Transverse colon (tissue), 4 donors: ENCODE results near the gene NAALADL2. TPM values are rescaled to one million over a fixed set of nuclear protein-coding genes. Genes with fewer than 3 reads are reported as not detected.

Source experiments
- DNase-seq: peaks from one replicate; pipeline ENCODE4 v3.0.0-alpha.2; 2019
- H3K27ac ChIP-seq, 4 donors: fragments of 200-600 bp; sonication (generic); 2 replicates each; pipeline ENCODE4 v1.5.1; 2016 to 2018; ENCODE audit warnings: inconsistent platforms in 4 of 4
- H3K27me3 ChIP-seq: fragments of 200-600 bp; sonication (generic); 2 replicates; pipeline ENCODE4 v1.5.1; 2017; ENCODE audit warnings: inconsistent platforms
- H3K36me3 ChIP-seq, 4 donors: fragments of 200-600 bp; sonication (generic); 2 replicates each; pipeline ENCODE4 v1.5.1; 2017 to 2019; ENCODE audit warnings: inconsistent platforms in 4 of 4
- H3K4me1 ChIP-seq, 4 donors: fragments of 200-600 bp; sonication (generic); 2 replicates each; pipeline ENCODE4 v1.5.1; 2017 to 2020; ENCODE audit warnings: inconsistent platforms in 4 of 4
- H3K4me3 ChIP-seq, 4 donors: fragments of 200-600 bp; sonication (generic); 1 replicate in 1 of 4; 2 replicates in 3 of 4; pipeline versions ENCODE4 v1.5.1 to v1.6.1; 2017 to 2019; ENCODE audit warnings: inconsistent platforms in 4 of 4
- H3K9me3 ChIP-seq, 2 donors: fragments of 200-600 bp; sonication (generic); 2 replicates each; pipeline ENCODE4 v1.5.1; 2017 to 2019; ENCODE audit warnings: inconsistent platforms in 2 of 2
- EP300 ChIP-seq: sonication (generic); formaldehyde crosslinking; IDR thresholded peaks from one replicate; pipeline ENCODE4 v1.6.1; 2017; ENCODE audit warnings: antibody characterized with exemption, low read depth
- POLR2A ChIP-seq: fragments of 450-650 bp; IDR thresholded peaks from one replicate; pipeline ENCODE4 v1.6.1; 2016; ENCODE audit warnings: antibody characterized with exemption, mild to moderate bottlenecking, moderate library complexity
- POLR2AphosphoS5 ChIP-seq, 3 donors: sonication (generic); formaldehyde crosslinking; IDR thresholded peaks; one replicate each; pipeline ENCODE4 v1.6.1; 2016; ENCODE audit warnings: antibody characterized with exemption in 3 of 3
- WGBS, 2 donors: methylation state at CpG; one replicate each; pipeline ENCODE4 v1.1.5; 2018; ENCODE audit warnings: low coverage in 1 of 2; 5-methylcytosine and 5-hydroxymethylcytosine counted together
- in situ Hi-C, 4 donors: fragments of 200-750 bp; cut with MboI; loops; one replicate each; pipeline versions ENCODE4 v1.15.0 to v1.15.1; 2017; ENCODE audit warnings: low sequenced_read_pairs in 3 of 4, low pct_ligation_motif_present in 1 of 4, low pct_unique_long_range_greater_than_20kb in 1 of 4
- intact Hi-C: fragments of 100-400 bp; cut with DNase I; formaldehyde crosslinking; loops from one replicate; pipeline ENCODE4 v1.15.1; 2023; ENCODE audit warnings: low total_unique reads
- total RNA-seq, 4 donors: library from RNA; depleted of rRNA; stranded (reverse); fragments of >200 nt; gene quantifications; one replicate each; pipeline ENCODE4 v1.1.0, GENCODE V29; 2016
- TF ChIP-seq, protein P1 (sequence below), 5 experiments: fragments of 200-600 bp in 3 of 5; fragments of 450-650 bp in 2 of 5; sonication (generic) in 3 of 5; IDR thresholded peaks; 1 replicate in 2 of 5; 2 replicates in 3 of 5; pipeline ENCODE4 v1.5.1; 2016 to 2017; ENCODE audit warnings: antibody characterized with exemption in 5 of 5, inconsistent platforms in 3 of 5, mild to moderate bottlenecking in 2 of 5, moderate library complexity in 1 of 5

Gene NAALADL2
- total RNA-seq, 4 donors from 2014 or later, result 10.1 to 22.7 (median 15.1) TPM

GRCh38 chr3:175246234-175246633, 387.1 kb downstream of the NAALADL2 start:
- 69 to 71% methylated on average over 3 of the region's 3 CpGs for WGBS, 2 donors
- intact Hi-C loops, result loop anchor here (5.0 kb wide), 1 partner anchor 714 kb away; no protein-coding TSS in a partner anchor
- H3K36me3 ChIP-seq, result no peaks in the 10 kb centered on the region

GRCh38 chr3:175246766-175247165, 387.6 kb downstream of the NAALADL2 start:
- intact Hi-C loops, result loop anchor here (5.0 kb wide), 1 partner anchor 714 kb away; no protein-coding TSS in a partner anchor
- Histone ChIP-seq H3K4me3 (no peak overlapping the region), H3K36me3 (no peaks in the 10 kb centered on the region), H3K27me3 (no peaks in the 10 kb centered on the region), H3K9me3 (no peaks in the 10 kb centered on the region), H3K4me1 (no peaks in the 10 kb centered on the region), H3K27ac (no peak overlapping the region)
- in situ Hi-C loops, result no loop called here
- WGBS, 2 donors, result 19 to 50% methylated on average over 1 of the region's 1 CpG
- no peak for DNase-seq
- no peak for TF ChIP-seq EP300
- no peak for TF ChIP-seq POLR2A
- TF ChIP-seq, protein P1, sequence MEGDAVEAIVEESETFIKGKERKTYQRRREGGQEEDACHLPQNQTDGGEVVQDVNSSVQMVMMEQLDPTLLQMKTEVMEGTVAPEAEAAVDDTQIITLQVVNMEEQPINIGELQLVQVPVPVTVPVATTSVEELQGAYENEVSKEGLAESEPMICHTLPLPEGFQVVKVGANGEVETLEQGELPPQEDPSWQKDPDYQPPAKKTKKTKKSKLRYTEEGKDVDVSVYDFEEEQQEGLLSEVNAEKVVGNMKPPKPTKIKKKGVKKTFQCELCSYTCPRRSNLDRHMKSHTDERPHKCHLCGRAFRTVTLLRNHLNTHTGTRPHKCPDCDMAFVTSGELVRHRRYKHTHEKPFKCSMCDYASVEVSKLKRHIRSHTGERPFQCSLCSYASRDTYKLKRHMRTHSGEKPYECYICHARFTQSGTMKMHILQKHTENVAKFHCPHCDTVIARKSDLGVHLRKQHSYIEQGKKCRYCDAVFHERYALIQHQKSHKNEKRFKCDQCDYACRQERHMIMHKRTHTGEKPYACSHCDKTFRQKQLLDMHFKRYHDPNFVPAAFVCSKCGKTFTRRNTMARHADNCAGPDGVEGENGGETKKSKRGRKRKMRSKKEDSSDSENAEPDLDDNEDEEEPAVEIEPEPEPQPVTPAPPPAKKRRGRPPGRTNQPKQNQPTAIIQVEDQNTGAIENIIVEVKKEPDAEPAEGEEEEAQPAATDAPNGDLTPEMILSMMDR (IDR thresholded peaks at IDR 0.05), result no peak
- TF ChIP-seq POLR2AphosphoS5 (IDR thresholded peaks at IDR 0.05), result no peak

More at GRCh38 chr3:175246234-175246633, 387.1 kb downstream of the NAALADL2 start:
- no peaks in the 10 kb centered on the region for H3K4me1 ChIP-seq
- no peaks in the 10 kb centered on the region for H3K27me3 ChIP-seq
- no peaks in the 10 kb centered on the region for H3K9me3 ChIP-seq
- no peak overlapping the region for H3K27ac ChIP-seq
- H3K4me3 ChIP-seq, result no peak overlapping the region
- in situ Hi-C loops, result no loop called here
- no peak for DNase-seq
- TF ChIP-seq POLR2A, result no peak
- TF ChIP-seq EP300, result no peak
- no peak for TF ChIP-seq POLR2AphosphoS5 (IDR thresholded peaks at IDR 0.05)
- TF ChIP-seq, protein P1 (IDR thresholded peaks at IDR 0.05), result no peak

GRCh38 chr3:175247629-175248028, 388.5 kb downstream of the NAALADL2 start:
- Histone ChIP-seq H3K9me3 (no peaks in the 10 kb centered on the region), H3K27me3 (no peaks in the 10 kb centered on the region), H3K4me3 (no peak overlapping the region), H3K27ac (no peak overlapping the region), H3K4me1 (no peaks in the 10 kb centered on the region), H3K36me3 (no peaks in the 10 kb centered on the region)
- DNase-seq, result no peak
- TF ChIP-seq, protein P1 (IDR thresholded peaks at IDR 0.05), result no peak
- TF ChIP-seq POLR2AphosphoS5 (IDR thresholded peaks at IDR 0.05) (no peak), POLR2A (no peak), EP300 (no peak)
- 85% methylated on average over 1 of the region's 1 CpG; no CpG with 5 or more reads in 1 of the 2 donors for WGBS, 2 donors
- intact Hi-C loops (loop anchor here (5.0 kb wide), 1 partner anchor 715 kb away; no protein-coding TSS in a partner anchor), in situ Hi-C loops (no loop called here)

GRCh38 chr3:175248832-175249231, 389.7 kb downstream of the NAALADL2 start:
- DNase-seq, result no peak
- TF ChIP-seq, protein P1 (IDR thresholded peaks at IDR 0.05), result no peak
- no peak for TF ChIP-seq EP300
- TF ChIP-seq POLR2A, result no peak
- no peak for TF ChIP-seq POLR2AphosphoS5 (IDR thresholded peaks at IDR 0.05)
- H3K9me3 ChIP-seq, result no peaks in the 10 kb centered on the region
- H3K27me3 ChIP-seq, result no peaks in the 10 kb centered on the region
- H3K4me1 ChIP-seq, result no peaks in the 10 kb centered on the region
- 68 to 86% methylated on average over 2 of the region's 2 CpGs for WGBS, 2 donors
- no peak overlapping the region for H3K27ac ChIP-seq
- no peaks in the 10 kb centered on the region for H3K36me3 ChIP-seq
- in situ Hi-C loops (no loop called here), intact Hi-C loops (loop anchor here (5.0 kb wide), 1 partner anchor 717 kb away; no protein-coding TSS in a partner anchor)
- H3K4me3 ChIP-seq, result no peak overlapping the region
